Central memory CD8-positive, alpha-beta T cell (primary cell): ENCODE measurements around the gene CABYR.

Experiments
- ATAC-seq: fragments of 150-1000 bp; cut with Tn5 transposase; replicated peaks from 2 replicates; pipeline ENCODE4 v1.10.0; 2022; ENCODE audit warnings: mild to moderate bottlenecking, moderate FRiP score, moderate number of reproducible peaks; ENCODE audit not compliant: poor library complexity, severe bottlenecking; ENCODE audit errors: extremely low read depth
- DNase-seq, 2 donors: peaks; one replicate each; pipeline ENCODE4 v3.0.0; 2021; ENCODE audit warnings: low spot score in 2 of 2
- H3K27ac Mint-ChIP-seq: one replicate; pipeline ENCODE4 v1.8.0; 2022; ENCODE audit warnings: low read depth, mild to moderate bottlenecking, moderate library complexity, mixed read lengths
- H3K27me3 Mint-ChIP-seq: one replicate; pipeline ENCODE4 v1.8.0; 2022; ENCODE audit warnings: mixed read lengths
- H3K36me3 Mint-ChIP-seq: one replicate; pipeline ENCODE4 v1.8.0; 2022; ENCODE audit warnings: mild to moderate bottlenecking, moderate library complexity, mixed read lengths; ENCODE audit not compliant: insufficient read depth
- H3K4me1 Mint-ChIP-seq: one replicate; pipeline ENCODE4 v1.8.0; 2022; ENCODE audit warnings: mixed read lengths
- H3K4me3 Mint-ChIP-seq: one replicate; pipeline ENCODE4 v1.8.0; 2022; ENCODE audit warnings: mild to moderate bottlenecking, moderate library complexity, mixed read lengths
- H3K9me3 Mint-ChIP-seq: one replicate; pipeline ENCODE4 v1.8.0; 2022; ENCODE audit warnings: mixed read lengths

Gene CABYR

DNA sequence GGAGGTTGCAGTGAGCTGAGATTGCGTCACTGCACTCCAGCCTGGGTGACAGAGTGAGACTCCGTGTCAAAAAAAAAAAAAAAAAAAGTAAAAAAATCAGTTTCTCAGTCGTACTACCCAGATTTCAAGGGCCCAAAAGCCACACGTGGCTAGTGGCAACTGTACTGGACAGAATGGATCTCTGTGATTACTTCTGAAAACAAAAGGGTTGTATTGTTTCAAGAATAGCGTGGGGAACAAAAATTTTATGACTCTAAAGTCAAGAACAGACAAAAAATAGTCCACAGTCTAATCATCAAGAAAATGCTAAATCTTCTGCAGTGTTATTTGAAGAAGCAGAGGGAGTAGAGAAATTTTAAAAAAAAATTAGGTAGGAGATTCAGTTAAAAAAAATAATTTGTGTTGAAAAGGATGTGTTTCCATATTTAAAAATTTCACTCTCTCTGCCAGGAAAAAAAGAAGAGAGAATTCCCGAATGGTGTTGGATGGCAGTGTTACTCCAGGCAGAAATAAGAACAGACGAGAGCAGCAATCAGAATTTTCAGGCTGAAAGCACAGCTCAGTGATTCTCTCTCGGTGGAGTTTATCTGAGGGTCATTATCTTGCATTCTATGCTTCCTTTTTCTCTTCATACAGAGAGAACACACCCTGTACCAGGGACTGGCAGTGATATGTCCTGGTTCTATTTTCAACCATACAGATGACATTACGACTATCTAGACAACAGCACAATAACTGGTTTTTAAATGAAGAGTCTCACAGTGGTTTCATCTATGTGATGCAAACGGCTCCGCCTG lies 61.8 kb downstream of the CABYR start:
- H3K27ac Mint-ChIP-seq, result no peak overlapping the region
- peaks cover 9% of the 10 kb centered on the region for H3K27me3 Mint-ChIP-seq
- no peak overlapping the region for H3K4me3 Mint-ChIP-seq
- DNase-seq (no peak), ATAC-seq (no peak)
- no peaks in the 10 kb centered on the region for H3K36me3 Mint-ChIP-seq
- H3K9me3 Mint-ChIP-seq, result no peaks in the 10 kb centered on the region
- no peaks in the 10 kb centered on the region for H3K4me1 Mint-ChIP-seq

DNA sequence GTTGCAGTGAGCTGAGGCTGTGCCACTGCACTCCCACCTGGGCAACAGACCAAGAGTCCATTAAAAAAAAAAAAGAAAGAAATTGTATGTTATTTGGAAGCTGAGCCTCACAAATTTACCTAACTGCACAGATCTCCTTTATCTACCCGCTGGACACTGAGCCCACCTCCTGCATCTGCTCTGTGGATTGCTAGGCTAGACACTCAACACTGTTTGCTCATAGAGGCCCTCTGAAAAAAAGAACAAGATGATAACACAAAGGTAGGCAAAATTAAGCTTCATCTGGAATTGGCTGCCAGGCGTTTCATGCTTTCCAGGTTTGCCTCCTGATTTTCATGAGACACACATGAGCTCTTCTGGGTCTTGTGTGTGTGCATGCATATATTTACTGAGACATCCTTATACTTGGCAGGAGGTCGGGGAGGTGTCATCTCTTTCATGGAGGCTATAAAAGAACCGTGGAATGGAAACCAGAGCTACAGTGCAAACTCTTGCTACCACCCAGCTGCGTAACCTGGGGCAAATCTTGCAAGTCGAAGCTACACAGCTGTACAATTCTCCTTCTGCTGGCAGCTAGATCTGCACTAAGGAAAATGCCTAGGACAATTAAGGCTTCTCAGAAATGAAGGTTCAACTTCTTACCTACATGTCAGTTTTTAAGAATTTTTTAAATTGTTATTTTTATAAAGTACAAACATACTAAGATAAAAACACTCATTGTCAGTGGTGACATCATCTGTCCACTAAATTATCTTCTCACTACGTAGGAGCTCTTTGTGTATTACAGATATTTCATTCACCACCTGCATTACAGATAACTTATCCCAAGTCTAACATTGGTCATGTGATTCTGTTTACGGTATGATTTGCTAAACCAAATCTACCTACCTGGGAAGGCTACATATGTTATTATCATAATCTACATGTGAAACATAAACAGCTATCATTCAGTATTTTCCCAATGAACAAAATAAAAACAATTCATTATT lies 63.1 kb downstream of the CABYR start:
- no peak for ATAC-seq
- Mint-ChIP-seq H3K36me3 (no peaks in the 10 kb centered on the region), H3K27ac (no peak overlapping the region), H3K9me3 (no peaks in the 10 kb centered on the region), H3K27me3 (peaks cover 17% of the 10 kb centered on the region), H3K4me1 (no peaks in the 10 kb centered on the region), H3K4me3 (no peak overlapping the region)
- no peak for DNase-seq

DNA sequence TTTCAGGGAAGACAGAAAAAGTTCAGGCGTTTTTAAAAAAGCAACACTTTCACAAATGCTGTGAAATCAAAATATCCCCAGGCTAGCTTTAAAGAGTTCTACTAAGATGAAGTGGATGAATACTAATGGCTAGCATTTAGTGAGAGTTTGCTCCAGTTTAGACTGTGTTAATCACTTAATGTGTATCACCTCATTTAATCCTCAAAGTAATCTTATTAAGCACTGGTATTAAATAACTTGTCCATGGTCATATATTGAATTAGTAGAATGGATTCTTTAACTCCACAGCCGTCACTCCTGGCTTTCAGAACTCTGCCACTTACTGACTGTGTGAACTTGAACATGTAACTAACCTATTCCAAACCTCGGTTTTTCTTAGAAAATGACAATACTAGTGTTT lies 66.0 kb downstream of the CABYR start:
- no peak overlapping the region for H3K27ac Mint-ChIP-seq
- ATAC-seq (no peak), DNase-seq (no peak)
- H3K9me3 Mint-ChIP-seq, result no peaks in the 10 kb centered on the region
- H3K36me3 Mint-ChIP-seq, result no peaks in the 10 kb centered on the region
- H3K27me3 Mint-ChIP-seq, result peaks cover 28% of the 10 kb centered on the region
- no peaks in the 10 kb centered on the region for H3K4me1 Mint-ChIP-seq
- H3K4me3 Mint-ChIP-seq, result no peak overlapping the region

GRCh38 chr18:24208270-24209035 lies 69.6 kb downstream of the CABYR start:
- Mint-ChIP-seq H3K27ac (no peak overlapping the region), H3K9me3 (no peaks in the 10 kb centered on the region), H3K4me1 (no peaks in the 10 kb centered on the region), H3K36me3 (no peaks in the 10 kb centered on the region), H3K4me3 (no peak overlapping the region), H3K27me3 (peaks cover 28% of the 10 kb centered on the region)
- DNase-seq (no peak), ATAC-seq (no peak)

DNA sequence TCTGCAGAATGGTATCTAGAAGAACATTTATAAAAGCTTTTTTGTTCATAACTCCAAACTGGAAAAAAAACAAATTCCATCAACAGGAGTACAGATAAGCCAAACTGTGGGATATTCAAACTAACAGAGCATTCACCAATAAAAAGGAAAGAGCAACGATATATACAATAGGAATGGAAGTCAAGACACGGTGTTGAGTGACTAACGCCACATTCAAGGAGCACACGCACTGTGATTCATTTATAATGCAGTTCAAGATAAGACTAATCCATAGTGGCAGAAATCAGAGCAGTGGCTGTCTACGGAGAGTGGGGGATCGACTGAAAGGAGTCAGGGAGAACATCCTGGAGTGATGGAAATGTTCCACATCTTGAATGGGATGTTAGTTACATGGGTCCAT lies 70.7 kb downstream of the CABYR start:
- ATAC-seq (no peak), DNase-seq (no peak)
- no peaks in the 10 kb centered on the region for H3K9me3 Mint-ChIP-seq
- H3K4me1 Mint-ChIP-seq, result no peaks in the 10 kb centered on the region
- H3K4me3 Mint-ChIP-seq, result no peak overlapping the region
- H3K36me3 Mint-ChIP-seq, result no peaks in the 10 kb centered on the region
- peaks cover 23% of the 10 kb centered on the region for H3K27me3 Mint-ChIP-seq
- no peak overlapping the region for H3K27ac Mint-ChIP-seq
